OCI-M2 (cell line): ENCODE data around the gene ALG9.
"Not testable (repeated sequence)": the region's sequence is repeated elsewhere in the genome, so short reads cannot be mapped to it uniquely, and the experiment has no call there.

Experiments
- DNase-seq: peaks from one replicate; lab custom pipeline; 2025; ENCODE audit not compliant: unreplicated experiment; lab: John Stamatoyannopoulos, UW

ALG9 gene

GRCh38 chr11:111885053-111885452 lies 13.7 kb upstream of the ALG9 start:
- DNase-seq, result not testable (repeated sequence)

- no peak for DNase-seq
Observed at GRCh38 chr11:111882202-111882601, 10.8 kb upstream of the ALG9 start.

GRCh38 chr11:111879637-111879960 lies 8.2 kb upstream of the ALG9 start:
- no peak for DNase-seq

- DNase-seq, result peak; percentile 67
Observed at GRCh38 chr11:111878849-111879636, 7.7 kb upstream of the ALG9 start, which contains the start of the genes CFAP68 and FDXACB1. Gene CFAP68, plus strand, starts transcription at chr11:111879541. Its CDS starts 20 bp downstream, at chr11:111879561. Gene FDXACB1, minus strand, starts transcription at chr11:111879165. Its CDS starts 33 bp downstream, at chr11:111879132.

GRCh38 chr11:111878385-111878848 lies 7.0 kb upstream of the ALG9 start:
- DNase-seq, result no peak

- DNase-seq, result no peak
Observed at GRCh38 chr11:111871693-111872161, 346 bp upstream of the ALG9 start.

GRCh38 chr11:111870522-111870885 lies 877 bp downstream of the ALG9 start:
- DNase-seq, result no peak

GRCh38 chr11:111870113-111870512 lies 1.3 kb downstream of the ALG9 start:
- no peak for DNase-seq

GRCh38 chr11:111860257-111860656 lies 11.1 kb downstream of the ALG9 start:
- DNase-seq, result no peak

- no peak for DNase-seq
Observed at GRCh38 chr11:111855506-111855905, 15.9 kb downstream of the ALG9 start.

GRCh38 chr11:111852103-111852502 lies 19.3 kb downstream of the ALG9 start:
- DNase-seq, result no peak

GRCh38 chr11:111851636-111852035 lies 19.7 kb downstream of the ALG9 start:
- no peak for DNase-seq

- DNase-seq, result no peak
Observed at GRCh38 chr11:111851067-111851466, 20.3 kb downstream of the ALG9 start.

- no peak for DNase-seq
Observed at GRCh38 chr11:111849631-111850030, 21.8 kb downstream of the ALG9 start.

- no peak for DNase-seq
Observed at GRCh38 chr11:111846636-111847035, 24.7 kb downstream of the ALG9 start.

GRCh38 chr11:111846063-111846462 lies 25.3 kb downstream of the ALG9 start:
- DNase-seq, result no peak

- no peak for DNase-seq
Observed at GRCh38 chr11:111845276-111846028, 25.9 kb downstream of the ALG9 start.

- no peak for DNase-seq
Observed at GRCh38 chr11:111843661-111844060, 27.7 kb downstream of the ALG9 start.

- peak; percentile 67 for DNase-seq
Observed at GRCh38 chr11:111841370-111842053, 29.9 kb downstream of the ALG9 start.

- no peak for DNase-seq
Observed at GRCh38 chr11:111840143-111840542, 31.2 kb downstream of the ALG9 start.

GRCh38 chr11:111838054-111838453 lies 33.3 kb downstream of the ALG9 start:
- DNase-seq, result no peak
